GM23338 (cell line): ENCODE results near the gene PIAS4. TPM values are rescaled to one million over a fixed set of nuclear protein-coding genes. Genes with fewer than 3 reads are reported as not detected.

Experiments used
- ATAC-seq: fragments of 200-7000 bp; cut with Tn5 transposase; 3 replicates; pipeline ENCODE4 v1.9.1; 2020
- DNase-seq: peaks from one replicate; pipeline ENCODE4 v3.0.0-alpha.2; 2015; ENCODE audit warnings: low spot score
- H2AFZ ChIP-seq: fragments of 200-600 bp; sonication (generic); 2 replicates; pipeline ENCODE4 v1.8.0; 2016; ENCODE audit warnings: antibody characterized with exemption, mild to moderate bottlenecking, moderate library complexity
- H3F3A ChIP-seq: fragments of 200-600 bp; sonication (generic); replicated peaks from 2 replicates; pipeline ENCODE4 v1.8.0; 2017; ENCODE audit warnings: antibody characterized with exemption, mixed run types, low read depth
- H3K27ac ChIP-seq: fragments of 200-600 bp; sonication (generic); 2 replicates; pipeline ENCODE4 v1.6.1; 2016; ENCODE audit warnings: low read depth
- H3K27me3 ChIP-seq: fragments of 200-600 bp; sonication (generic); 2 replicates; pipeline ENCODE4 v1.8.0; 2016; ENCODE audit warnings: mild to moderate bottlenecking, mixed run types, moderate library complexity; ENCODE audit not compliant: insufficient read depth
- H3K36me3 ChIP-seq: fragments of 200-600 bp; sonication (generic); 2 replicates; pipeline ENCODE4 v1.8.0; 2016; ENCODE audit warnings: mild to moderate bottlenecking; ENCODE audit not compliant: insufficient read depth
- H3K4me1 ChIP-seq: fragments of 200-600 bp; sonication (generic); 2 replicates; pipeline ENCODE4 v1.8.0; 2016; ENCODE audit warnings: mild to moderate bottlenecking, moderate library complexity; ENCODE audit not compliant: insufficient read depth
- H3K4me2 ChIP-seq: fragments of 200-600 bp; sonication (generic); 2 replicates; pipeline ENCODE4 v1.7.1; 2017; ENCODE audit warnings: mixed run types
- H3K4me3 ChIP-seq: fragments of 200-600 bp; sonication (generic); 2 replicates; pipeline ENCODE4 v1.6.1; 2016; ENCODE audit warnings: mixed run types
- H3K79me2 ChIP-seq: fragments of 200-600 bp; sonication (generic); replicated peaks from 2 replicates; pipeline ENCODE4 v1.8.0; 2017; ENCODE audit warnings: mild to moderate bottlenecking; ENCODE audit not compliant: insufficient read depth
- H3K9me2 ChIP-seq: fragments of 200-600 bp; sonication (generic); 2 replicates; pipeline ENCODE4 v1.8.0; 2017; ENCODE audit not compliant: insufficient read depth
- H4K20me1 ChIP-seq: fragments of 200-600 bp; sonication (generic); replicated peaks from 2 replicates; pipeline ENCODE4 v1.8.0; 2017; ENCODE audit warnings: mild to moderate bottlenecking; ENCODE audit not compliant: insufficient read depth
- H3K27ac Mint-ChIP-seq: 2 replicates; pipeline ENCODE4 v1.8.0; 2020; ENCODE audit warnings: inconsistent platforms, mild to moderate bottlenecking, moderate library complexity, mixed read lengths
- H3K27me3 Mint-ChIP-seq: 3 replicates; pipeline ENCODE4 v1.8.0; 2022; ENCODE audit warnings: low read depth, mild to moderate bottlenecking, moderate library complexity, mixed read lengths, inconsistent platforms; ENCODE audit not compliant: insufficient read depth, poor library complexity
- H3K36me3 Mint-ChIP-seq: 3 replicates; pipeline ENCODE4 v1.8.0; 2021; ENCODE audit warnings: low read depth, mild to moderate bottlenecking, inconsistent platforms, moderate library complexity, mixed read lengths
- H3K4me1 Mint-ChIP-seq: 3 replicates; pipeline ENCODE4 v1.8.0; 2020; ENCODE audit warnings: mild to moderate bottlenecking, inconsistent platforms, mixed read lengths
- H3K4me3 Mint-ChIP-seq: 3 replicates; pipeline ENCODE4 v1.8.0; 2021; ENCODE audit warnings: moderate library complexity, mild to moderate bottlenecking, inconsistent platforms, mixed read lengths
- H3K9me3 Mint-ChIP-seq: 3 replicates; pipeline ENCODE4 v1.8.0; 2020; ENCODE audit warnings: moderate library complexity, mild to moderate bottlenecking, inconsistent platforms, mixed read lengths
- CREB1 ChIP-seq: fragments of 250-450 bp; sonication (Bioruptor Pico); IDR thresholded peaks from 2 replicates; pipeline ENCODE4 v1.5.0; 2020; ENCODE audit warnings: low read depth, mild to moderate bottlenecking, moderate library complexity
- EZH2 ChIP-seq: fragments of 200-600 bp; sonication (generic); IDR thresholded peaks from one replicate; pipeline ENCODE4 v1.8.0; 2017; ENCODE audit warnings: antibody characterized with exemption, mild to moderate bottlenecking, low read depth; ENCODE audit not compliant: unreplicated experiment
- EZH2phosphoT487 ChIP-seq: fragments of 200-600 bp; sonication (generic); IDR thresholded peaks from one replicate; pipeline ENCODE4 v1.8.1; 2018; ENCODE audit warnings: antibody characterized with exemption; ENCODE audit not compliant: unreplicated experiment
- JUNB ChIP-seq: IDR thresholded peaks from one replicate; pipeline ENCODE4 v1.6.1; 2016; ENCODE audit warnings: antibody characterized with exemption; ENCODE audit not compliant: unreplicated experiment
- NANOG ChIP-seq: IDR thresholded peaks from 2 replicates; pipeline ENCODE4 v1.6.1; 2016; ENCODE audit warnings: antibody characterized with exemption, borderline replicate concordance
- POLR2AphosphoS5 ChIP-seq: IDR thresholded peaks from 2 replicates; pipeline ENCODE4 v1.6.1; 2016; ENCODE audit warnings: antibody characterized with exemption, low read depth
- STAT1 ChIP-seq: IDR thresholded peaks from one replicate; pipeline ENCODE4 v1.6.1; 2016; ENCODE audit warnings: antibody characterized with exemption; ENCODE audit not compliant: unreplicated experiment
- ZNF114 ChIP-seq: fragments of 250-450 bp; sonication (Bioruptor Pico); IDR thresholded peaks from 2 replicates; pipeline ENCODE4 v1.5.0; 2020; ENCODE audit warnings: mild to moderate bottlenecking, moderate library complexity
- ZNF331 ChIP-seq: fragments of 250-450 bp; sonication (Bioruptor Pico); IDR thresholded peaks from 2 replicates; pipeline ENCODE4 v1.5.0; 2020; ENCODE audit warnings: low read depth, mild to moderate bottlenecking, moderate library complexity
- polyA plus RNA-seq: library from polyadenylated mRNA; unstranded; fragments of >200 nt; fragmentation: Nextera tagmentation; extraction: Ambion mirVana; gene quantifications from 2 replicates; pipeline ENCODE4 v1.2.1, GENCODE V29; 2016
- total RNA-seq: library from RNA; depleted of rRNA; stranded (reverse); fragments of >200 nt; shearing (Covaris generic); gene quantifications from 2 replicates; pipeline ENCODE4 v1.2.3, GENCODE V29; 2014
- TF ChIP-seq, protein P1 (sequence below), 2 experiments: fragments of 200-600 bp in 1 of 2; sonication (generic) in 1 of 2; conservative IDR thresholded peaks; 2 replicates each; pipeline versions ENCODE4 v1.5.1 to v1.6.1; 2016 to 2017; ENCODE audit warnings: antibody characterized with exemption in 2 of 2, low read depth in 2 of 2, mild to moderate bottlenecking in 2 of 2, moderate library complexity in 1 of 2
- TF ChIP-seq, protein P2 (sequence below): IDR thresholded peaks from 2 replicates; pipeline ENCODE4 v1.6.1; 2016; ENCODE audit warnings: antibody characterized with exemption
- TF ChIP-seq, protein P3 (sequence below): fragments of 250-450 bp; sonication (Bioruptor Pico); IDR thresholded peaks from 2 replicates; pipeline ENCODE4 v1.5.0; 2020; ENCODE audit warnings: mild to moderate bottlenecking, moderate library complexity
- TF ChIP-seq, protein P4 (sequence below): IDR thresholded peaks from one replicate; pipeline ENCODE4 v1.6.1; 2018; ENCODE audit warnings: antibody characterized with exemption; ENCODE audit not compliant: unreplicated experiment

Gene PIAS4
- total and polyA plus RNA-seq, 2 experiments from 2014 or later: 17.0 to 48.4 TPM

DNA sequence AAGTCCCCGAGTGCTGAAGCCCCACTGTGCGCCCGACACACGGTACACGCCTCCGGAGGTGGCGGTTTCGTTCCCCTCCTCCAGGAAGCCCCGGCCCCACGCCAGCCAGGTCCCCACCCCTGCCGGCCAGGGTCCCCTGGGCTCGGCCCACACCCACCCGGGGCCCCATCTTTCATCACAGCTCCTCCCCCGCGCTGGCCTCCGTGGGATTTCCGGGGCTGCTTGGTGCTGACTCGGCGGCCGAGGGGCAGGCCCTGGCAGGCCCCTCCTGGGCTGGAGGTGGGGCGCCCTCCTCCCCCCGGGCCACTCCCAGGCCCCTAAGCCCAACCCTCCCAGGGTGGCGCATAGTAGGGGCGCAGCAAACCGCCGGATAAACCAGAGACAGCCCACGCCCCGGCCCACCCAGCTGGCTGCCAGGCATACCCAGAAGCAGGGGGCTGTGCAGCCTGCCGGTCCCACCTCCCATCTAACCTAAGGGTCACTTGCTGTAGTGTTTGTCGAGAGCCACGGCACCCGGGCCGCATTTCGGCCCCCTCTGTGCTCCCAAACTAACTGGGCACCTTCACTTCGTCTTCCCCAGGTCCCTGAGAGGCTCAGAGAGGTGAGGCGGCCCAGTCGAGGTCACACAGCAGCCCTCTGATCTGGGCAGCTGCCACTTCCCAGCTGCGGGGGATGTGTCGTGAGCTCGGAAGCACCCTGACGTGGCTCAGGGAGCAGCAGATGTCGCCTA is 52.5 kb downstream of the PIAS4 start:
- H3K27ac ChIP-seq: no peak overlapping the region
- no peak overlapping the region for H2AFZ ChIP-seq
- peaks cover 50% of the 10 kb centered on the region for H4K20me1 ChIP-seq
- Mint-ChIP-seq H3K27ac (peak overlapping the region; percentile 89), H3K27me3 (peaks cover 14% of the 10 kb centered on the region), H3K36me3 (peaks cover 16% of the 10 kb centered on the region), H3K4me3 (no peak overlapping the region), H3K4me1 (peaks cover 6% of the 10 kb centered on the region), H3K9me3 (no peaks in the 10 kb centered on the region; the same call in 2 of the 3 replicates)
- H3K4me1 ChIP-seq: peaks cover 19% of the 10 kb centered on the region
- no peaks in the 10 kb centered on the region for H3K36me3 ChIP-seq
- ATAC-seq (no peak), DNase-seq (peak; percentile 33)
- peaks cover 18% of the 10 kb centered on the region for H3F3A ChIP-seq
- no peaks in the 10 kb centered on the region for H3K27me3 ChIP-seq
- peaks cover 95% of the 10 kb centered on the region for H3K79me2 ChIP-seq
- H3K4me3 ChIP-seq: no peak overlapping the region
- H3K9me2 ChIP-seq: no peaks in the 10 kb centered on the region
- TF ChIP-seq EZH2phosphoT487 (no peak), EZH2 (no peak), POLR2AphosphoS5 (no peak; the same call in 1 of the 2 replicates), NANOG (no peak), STAT1 (no peak), JUNB (no peak), CREB1 (CRISPR knock-in tag) (no peak), ZNF331 (CRISPR knock-in tag) (no peak), ZNF114 (no peak)
- TF ChIP-seq, protein P1, sequence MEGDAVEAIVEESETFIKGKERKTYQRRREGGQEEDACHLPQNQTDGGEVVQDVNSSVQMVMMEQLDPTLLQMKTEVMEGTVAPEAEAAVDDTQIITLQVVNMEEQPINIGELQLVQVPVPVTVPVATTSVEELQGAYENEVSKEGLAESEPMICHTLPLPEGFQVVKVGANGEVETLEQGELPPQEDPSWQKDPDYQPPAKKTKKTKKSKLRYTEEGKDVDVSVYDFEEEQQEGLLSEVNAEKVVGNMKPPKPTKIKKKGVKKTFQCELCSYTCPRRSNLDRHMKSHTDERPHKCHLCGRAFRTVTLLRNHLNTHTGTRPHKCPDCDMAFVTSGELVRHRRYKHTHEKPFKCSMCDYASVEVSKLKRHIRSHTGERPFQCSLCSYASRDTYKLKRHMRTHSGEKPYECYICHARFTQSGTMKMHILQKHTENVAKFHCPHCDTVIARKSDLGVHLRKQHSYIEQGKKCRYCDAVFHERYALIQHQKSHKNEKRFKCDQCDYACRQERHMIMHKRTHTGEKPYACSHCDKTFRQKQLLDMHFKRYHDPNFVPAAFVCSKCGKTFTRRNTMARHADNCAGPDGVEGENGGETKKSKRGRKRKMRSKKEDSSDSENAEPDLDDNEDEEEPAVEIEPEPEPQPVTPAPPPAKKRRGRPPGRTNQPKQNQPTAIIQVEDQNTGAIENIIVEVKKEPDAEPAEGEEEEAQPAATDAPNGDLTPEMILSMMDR (conservative IDR thresholded peaks at IDR 0.05; ENCODE audit: low read depth in 2 of 2): no peak
- TF ChIP-seq, protein P2, sequence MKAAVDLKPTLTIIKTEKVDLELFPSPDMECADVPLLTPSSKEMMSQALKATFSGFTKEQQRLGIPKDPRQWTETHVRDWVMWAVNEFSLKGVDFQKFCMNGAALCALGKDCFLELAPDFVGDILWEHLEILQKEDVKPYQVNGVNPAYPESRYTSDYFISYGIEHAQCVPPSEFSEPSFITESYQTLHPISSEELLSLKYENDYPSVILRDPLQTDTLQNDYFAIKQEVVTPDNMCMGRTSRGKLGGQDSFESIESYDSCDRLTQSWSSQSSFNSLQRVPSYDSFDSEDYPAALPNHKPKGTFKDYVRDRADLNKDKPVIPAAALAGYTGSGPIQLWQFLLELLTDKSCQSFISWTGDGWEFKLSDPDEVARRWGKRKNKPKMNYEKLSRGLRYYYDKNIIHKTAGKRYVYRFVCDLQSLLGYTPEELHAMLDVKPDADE: no peak
- TF ChIP-seq, protein P3, sequence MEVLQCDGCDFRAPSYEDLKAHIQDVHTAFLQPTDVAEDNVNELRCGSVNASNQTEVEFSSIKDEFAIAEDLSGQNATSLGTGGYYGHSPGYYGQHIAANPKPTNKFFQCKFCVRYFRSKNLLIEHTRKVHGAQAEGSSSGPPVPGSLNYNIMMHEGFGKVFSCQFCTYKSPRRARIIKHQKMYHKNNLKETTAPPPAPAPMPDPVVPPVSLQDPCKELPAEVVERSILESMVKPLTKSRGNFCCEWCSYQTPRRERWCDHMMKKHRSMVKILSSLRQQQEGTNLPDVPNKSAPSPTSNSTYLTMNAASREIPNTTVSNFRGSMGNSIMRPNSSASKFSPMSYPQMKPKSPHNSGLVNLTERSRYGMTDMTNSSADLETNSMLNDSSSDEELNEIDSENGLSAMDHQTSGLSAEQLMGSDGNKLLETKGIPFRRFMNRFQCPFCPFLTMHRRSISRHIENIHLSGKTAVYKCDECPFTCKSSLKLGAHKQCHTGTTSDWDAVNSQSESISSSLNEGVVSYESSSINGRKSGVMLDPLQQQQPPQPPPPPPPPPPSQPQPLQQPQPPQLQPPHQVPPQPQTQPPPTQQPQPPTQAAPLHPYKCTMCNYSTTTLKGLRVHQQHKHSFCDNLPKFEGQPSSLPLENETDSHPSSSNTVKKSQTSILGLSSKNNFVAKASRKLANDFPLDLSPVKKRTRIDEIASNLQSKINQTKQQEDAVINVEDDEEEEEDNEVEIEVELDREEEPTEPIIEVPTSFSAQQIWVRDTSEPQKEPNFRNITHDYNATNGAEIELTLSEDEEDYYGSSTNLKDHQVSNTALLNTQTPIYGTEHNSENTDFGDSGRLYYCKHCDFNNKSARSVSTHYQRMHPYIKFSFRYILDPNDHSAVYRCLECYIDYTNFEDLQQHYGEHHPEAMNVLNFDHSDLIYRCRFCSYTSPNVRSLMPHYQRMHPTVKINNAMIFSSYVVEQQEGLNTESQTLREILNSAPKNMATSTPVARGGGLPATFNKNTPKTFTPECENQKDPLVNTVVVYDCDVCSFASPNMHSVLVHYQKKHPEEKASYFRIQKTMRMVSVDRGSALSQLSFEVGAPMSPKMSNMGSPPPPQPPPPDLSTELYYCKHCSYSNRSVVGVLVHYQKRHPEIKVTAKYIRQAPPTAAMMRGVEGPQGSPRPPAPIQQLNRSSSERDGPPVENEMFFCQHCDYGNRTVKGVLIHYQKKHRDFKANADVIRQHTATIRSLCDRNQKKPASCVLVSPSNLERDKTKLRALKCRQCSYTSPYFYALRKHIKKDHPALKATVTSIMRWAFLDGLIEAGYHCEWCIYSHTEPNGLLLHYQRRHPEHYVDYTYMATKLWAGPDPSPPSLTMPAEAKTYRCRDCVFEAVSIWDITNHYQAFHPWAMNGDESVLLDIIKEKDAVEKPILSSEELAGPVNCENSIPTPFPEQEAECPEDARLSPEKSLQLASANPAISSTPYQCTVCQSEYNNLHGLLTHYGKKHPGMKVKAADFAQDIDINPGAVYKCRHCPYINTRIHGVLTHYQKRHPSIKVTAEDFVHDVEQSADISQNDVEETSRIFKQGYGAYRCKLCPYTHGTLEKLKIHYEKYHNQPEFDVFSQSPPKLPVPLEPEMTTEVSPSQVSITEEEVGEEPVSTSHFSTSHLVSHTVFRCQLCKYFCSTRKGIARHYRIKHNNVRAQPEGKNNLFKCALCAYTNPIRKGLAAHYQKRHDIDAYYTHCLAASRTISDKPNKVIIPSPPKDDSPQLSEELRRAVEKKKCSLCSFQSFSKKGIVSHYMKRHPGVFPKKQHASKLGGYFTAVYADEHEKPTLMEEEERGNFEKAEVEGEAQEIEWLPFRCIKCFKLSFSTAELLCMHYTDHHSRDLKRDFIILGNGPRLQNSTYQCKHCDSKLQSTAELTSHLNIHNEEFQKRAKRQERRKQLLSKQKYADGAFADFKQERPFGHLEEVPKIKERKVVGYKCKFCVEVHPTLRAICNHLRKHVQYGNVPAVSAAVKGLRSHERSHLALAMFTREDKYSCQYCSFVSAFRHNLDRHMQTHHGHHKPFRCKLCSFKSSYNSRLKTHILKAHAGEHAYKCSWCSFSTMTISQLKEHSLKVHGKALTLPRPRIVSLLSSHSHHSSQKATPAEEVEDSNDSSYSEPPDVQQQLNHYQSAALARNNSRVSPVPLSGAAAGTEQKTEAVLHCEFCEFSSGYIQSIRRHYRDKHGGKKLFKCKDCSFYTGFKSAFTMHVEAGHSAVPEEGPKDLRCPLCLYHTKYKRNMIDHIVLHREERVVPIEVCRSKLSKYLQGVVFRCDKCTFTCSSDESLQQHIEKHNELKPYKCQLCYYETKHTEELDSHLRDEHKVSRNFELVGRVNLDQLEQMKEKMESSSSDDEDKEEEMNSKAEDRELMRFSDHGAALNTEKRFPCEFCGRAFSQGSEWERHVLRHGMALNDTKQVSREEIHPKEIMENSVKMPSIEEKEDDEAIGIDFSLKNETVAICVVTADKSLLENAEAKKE (CRISPR knock-in tag): no peak
- TF ChIP-seq, protein P4, sequence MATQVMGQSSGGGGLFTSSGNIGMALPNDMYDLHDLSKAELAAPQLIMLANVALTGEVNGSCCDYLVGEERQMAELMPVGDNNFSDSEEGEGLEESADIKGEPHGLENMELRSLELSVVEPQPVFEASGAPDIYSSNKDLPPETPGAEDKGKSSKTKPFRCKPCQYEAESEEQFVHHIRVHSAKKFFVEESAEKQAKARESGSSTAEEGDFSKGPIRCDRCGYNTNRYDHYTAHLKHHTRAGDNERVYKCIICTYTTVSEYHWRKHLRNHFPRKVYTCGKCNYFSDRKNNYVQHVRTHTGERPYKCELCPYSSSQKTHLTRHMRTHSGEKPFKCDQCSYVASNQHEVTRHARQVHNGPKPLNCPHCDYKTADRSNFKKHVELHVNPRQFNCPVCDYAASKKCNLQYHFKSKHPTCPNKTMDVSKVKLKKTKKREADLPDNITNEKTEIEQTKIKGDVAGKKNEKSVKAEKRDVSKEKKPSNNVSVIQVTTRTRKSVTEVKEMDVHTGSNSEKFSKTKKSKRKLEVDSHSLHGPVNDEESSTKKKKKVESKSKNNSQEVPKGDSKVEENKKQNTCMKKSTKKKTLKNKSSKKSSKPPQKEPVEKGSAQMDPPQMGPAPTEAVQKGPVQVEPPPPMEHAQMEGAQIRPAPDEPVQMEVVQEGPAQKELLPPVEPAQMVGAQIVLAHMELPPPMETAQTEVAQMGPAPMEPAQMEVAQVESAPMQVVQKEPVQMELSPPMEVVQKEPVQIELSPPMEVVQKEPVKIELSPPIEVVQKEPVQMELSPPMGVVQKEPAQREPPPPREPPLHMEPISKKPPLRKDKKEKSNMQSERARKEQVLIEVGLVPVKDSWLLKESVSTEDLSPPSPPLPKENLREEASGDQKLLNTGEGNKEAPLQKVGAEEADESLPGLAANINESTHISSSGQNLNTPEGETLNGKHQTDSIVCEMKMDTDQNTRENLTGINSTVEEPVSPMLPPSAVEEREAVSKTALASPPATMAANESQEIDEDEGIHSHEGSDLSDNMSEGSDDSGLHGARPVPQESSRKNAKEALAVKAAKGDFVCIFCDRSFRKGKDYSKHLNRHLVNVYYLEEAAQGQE: no peak
- no peak overlapping the region; the same call in 1 of the 2 replicates for H3K4me2 ChIP-seq
